H9 (cell line): ENCODE measurements around the gene SLCO3A1. TPM values are rescaled to one million over a fixed set of nuclear protein-coding genes. Genes with fewer than 3 reads are reported as not detected.

ENCODE experiments used
- DNase-seq: peaks from one replicate; pipeline ENCODE4 v3.0.0-alpha.2; 2017
- H2AFZ ChIP-seq: one replicate; pipeline ENCODE4 v1.6.1; 2013; ENCODE audit warnings: mild to moderate bottlenecking, low read length, control low read depth, moderate library complexity
- H2AK5ac ChIP-seq: 2 replicates; pipeline ENCODE4 v1.6.1; 2013; ENCODE audit warnings: low read length, control low read depth, mixed read lengths; ENCODE audit not compliant: insufficient read length
- H2BK120ac ChIP-seq: one replicate; pipeline ENCODE4 v1.6.1; 2013; ENCODE audit warnings: low read depth, mild to moderate bottlenecking, low read length, control low read depth, inconsistent platforms; ENCODE audit not compliant: poor library complexity, severe bottlenecking
- H2BK12ac ChIP-seq: 2 replicates; pipeline ENCODE4 v1.6.1; 2013; ENCODE audit warnings: low read length, control low read depth, mixed read lengths, low read depth; ENCODE audit not compliant: insufficient read length
- H2BK15ac ChIP-seq: 2 replicates; pipeline ENCODE4 v1.6.1; 2013; ENCODE audit warnings: low read depth, low read length, control low read depth
- H2BK20ac ChIP-seq: one replicate; pipeline ENCODE4 v1.6.1; 2013; ENCODE audit warnings: low read depth, mild to moderate bottlenecking, low read length, control low read depth, inconsistent platforms; ENCODE audit not compliant: poor library complexity, severe bottlenecking
- H2BK5ac ChIP-seq: 2 replicates; pipeline ENCODE4 v1.6.1; 2013; ENCODE audit warnings: low read length, control low read depth, mixed read lengths; ENCODE audit not compliant: insufficient read length
- H3K14ac ChIP-seq: 2 replicates; pipeline ENCODE4 v1.6.1; 2013; ENCODE audit warnings: low read length, control low read depth; ENCODE audit not compliant: insufficient read depth
- H3K18ac ChIP-seq: 2 replicates; pipeline ENCODE4 v1.6.1; 2013; ENCODE audit warnings: low read depth, mild to moderate bottlenecking, mixed read lengths, low read length, control low read depth; ENCODE audit not compliant: insufficient read length
- H3K23ac ChIP-seq: 2 replicates; pipeline ENCODE4 v1.6.1; 2013; ENCODE audit warnings: low read length, control low read depth, mixed read lengths, low read depth; ENCODE audit not compliant: insufficient read length
- H3K23me2 ChIP-seq: 2 replicates; pipeline ENCODE4 v1.6.1; 2013; ENCODE audit warnings: low read depth, mild to moderate bottlenecking, mixed read lengths, low read length, control low read depth; ENCODE audit not compliant: insufficient read length, poor library complexity, severe bottlenecking
- H3K27ac ChIP-seq: 2 replicates; pipeline ENCODE4 v1.5.1; 2013; ENCODE audit warnings: low read length, control low read depth, mixed read lengths, low read depth; ENCODE audit not compliant: insufficient read length
- H3K27me3 ChIP-seq: 2 replicates; pipeline ENCODE4 v1.6.1; 2013; ENCODE audit warnings: low read length, control low read depth, inconsistent platforms; ENCODE audit not compliant: insufficient read depth
- H3K4ac ChIP-seq: 2 replicates; pipeline ENCODE4 v1.6.1; 2013; ENCODE audit warnings: low read depth, mild to moderate bottlenecking, control low read depth, inconsistent platforms, low read length, moderate library complexity
- H3K4me1 ChIP-seq: 2 replicates; pipeline ENCODE4 v1.6.1; 2013; ENCODE audit warnings: low read length, control low read depth, inconsistent platforms; ENCODE audit not compliant: insufficient read depth
- H3K4me2 ChIP-seq: 2 replicates; pipeline ENCODE4 v1.6.1; 2013; ENCODE audit warnings: low read length, control low read depth, mixed read lengths; ENCODE audit not compliant: insufficient read length, insufficient read depth
- H3K56ac ChIP-seq: 2 replicates; pipeline ENCODE4 v1.6.1; 2013; ENCODE audit warnings: low read depth, mild to moderate bottlenecking, mixed read lengths, low read length, control low read depth; ENCODE audit not compliant: insufficient read length
- H3K79me1 ChIP-seq: 2 replicates; pipeline ENCODE4 v1.6.1; 2013; ENCODE audit warnings: low read depth, mild to moderate bottlenecking, moderate library complexity, low read length, control low read depth, inconsistent platforms; ENCODE audit not compliant: insufficient read depth, poor library complexity, severe bottlenecking
- H3K79me2 ChIP-seq: 2 replicates; pipeline ENCODE4 v1.6.1; 2013; ENCODE audit warnings: low read length, control low read depth, inconsistent platforms; ENCODE audit not compliant: insufficient read depth
- H3K9ac ChIP-seq: 2 replicates; pipeline ENCODE4 v1.6.1; 2013; ENCODE audit warnings: low read length, control low read depth, mixed read lengths; ENCODE audit not compliant: insufficient read length; ENCODE audit errors: extremely low read depth
- H3K9me3 ChIP-seq: one replicate; pipeline ENCODE4 v1.6.1; 2013; ENCODE audit warnings: low read depth, low read length, inconsistent platforms; ENCODE audit not compliant: control insufficient read depth
- H3T11ph ChIP-seq: one replicate; pipeline ENCODE4 v1.6.1; 2013; ENCODE audit warnings: mild to moderate bottlenecking, low read length, control low read depth, inconsistent platforms
- H4K20me1 ChIP-seq: one replicate; pipeline ENCODE4 v1.6.1; 2013; ENCODE audit not compliant: control insufficient read depth, insufficient read length, insufficient read depth
- H4K5ac ChIP-seq: 2 replicates; pipeline ENCODE4 v1.6.1; 2013; ENCODE audit warnings: low read depth, mild to moderate bottlenecking, mixed read lengths, low read length, control low read depth; ENCODE audit not compliant: insufficient read length
- H4K8ac ChIP-seq: replicated peaks from 2 replicates; pipeline ENCODE4 v1.6.1; 2013; ENCODE audit warnings: low read length, control low read depth, mixed read lengths, low read depth; ENCODE audit not compliant: insufficient read length
- H4K91ac ChIP-seq: 2 replicates; pipeline ENCODE4 v1.6.1; 2013; ENCODE audit warnings: low read depth, mild to moderate bottlenecking, moderate library complexity, mixed read lengths, low read length, control low read depth; ENCODE audit not compliant: insufficient read length
- H3K27ac Mint-ChIP-seq, 3 experiments: 2 replicates in 2 of 3; 3 replicates in 1 of 3; pipeline ENCODE4 v1.8.0; 2020 to 2021; ENCODE audit warnings: mixed read lengths in 3 of 3, mild to moderate bottlenecking in 1 of 3, moderate library complexity in 1 of 3
- H3K27me3 Mint-ChIP-seq: 2 replicates; pipeline ENCODE4 v1.8.0; 2021; ENCODE audit warnings: low read depth, mild to moderate bottlenecking, moderate library complexity, mixed read lengths
- H3K36me3 Mint-ChIP-seq, 3 experiments: 2 replicates in 2 of 3; 3 replicates in 1 of 3; pipeline ENCODE4 v1.8.0; 2020 to 2021; ENCODE audit warnings: low read depth in 3 of 3, mixed read lengths in 3 of 3; ENCODE audit not compliant: insufficient read depth in 1 of 3
- H3K4me1 Mint-ChIP-seq, 2 experiments: 2 replicates each; pipeline ENCODE4 v1.8.0; 2020; ENCODE audit warnings: mixed read lengths in 2 of 2
- H3K4me3 Mint-ChIP-seq, 2 experiments: 2 replicates in 1 of 2; 3 replicates in 1 of 2; pipeline ENCODE4 v1.8.0; 2020 to 2021; ENCODE audit warnings: mild to moderate bottlenecking in 2 of 2, mixed read lengths in 2 of 2, moderate library complexity in 1 of 2
- H3K9me3 Mint-ChIP-seq, 2 experiments: 2 replicates in 1 of 2; 3 replicates in 1 of 2; pipeline ENCODE4 v1.8.0; 2020; ENCODE audit warnings: mild to moderate bottlenecking in 2 of 2, mixed read lengths in 2 of 2, moderate library complexity in 1 of 2
- WGBS: extraction: QIAGEN DNeasy Blood & Tissue Kit; methylation state at CpG from one replicate; pipeline ENCODE4 v1.1.7; 2013; ENCODE audit warnings: missing lambda C conversion rate, low lambda C conversion rate, mixed read lengths; ENCODE audit not compliant: insufficient read length; ENCODE audit errors: extremely low coverage; 5-methylcytosine and 5-hydroxymethylcytosine counted together
- total RNA-seq: library from RNA; stranded (reverse); gene quantifications from 2 replicates; pipeline ENCODE4 v1.2.1, GENCODE V29; 2021
- TF ChIP-seq, protein P1 (sequence below): fragments of 200-600 bp; sonication (generic); conservative IDR thresholded peaks from 3 replicates; pipeline ENCODE4 v1.8.0; 2021; ENCODE audit warnings: antibody characterized with exemption, mild to moderate bottlenecking

SLCO3A1 gene
- total RNA-seq, 1 experiment from 2014 or later: 9.4 TPM

DNA sequence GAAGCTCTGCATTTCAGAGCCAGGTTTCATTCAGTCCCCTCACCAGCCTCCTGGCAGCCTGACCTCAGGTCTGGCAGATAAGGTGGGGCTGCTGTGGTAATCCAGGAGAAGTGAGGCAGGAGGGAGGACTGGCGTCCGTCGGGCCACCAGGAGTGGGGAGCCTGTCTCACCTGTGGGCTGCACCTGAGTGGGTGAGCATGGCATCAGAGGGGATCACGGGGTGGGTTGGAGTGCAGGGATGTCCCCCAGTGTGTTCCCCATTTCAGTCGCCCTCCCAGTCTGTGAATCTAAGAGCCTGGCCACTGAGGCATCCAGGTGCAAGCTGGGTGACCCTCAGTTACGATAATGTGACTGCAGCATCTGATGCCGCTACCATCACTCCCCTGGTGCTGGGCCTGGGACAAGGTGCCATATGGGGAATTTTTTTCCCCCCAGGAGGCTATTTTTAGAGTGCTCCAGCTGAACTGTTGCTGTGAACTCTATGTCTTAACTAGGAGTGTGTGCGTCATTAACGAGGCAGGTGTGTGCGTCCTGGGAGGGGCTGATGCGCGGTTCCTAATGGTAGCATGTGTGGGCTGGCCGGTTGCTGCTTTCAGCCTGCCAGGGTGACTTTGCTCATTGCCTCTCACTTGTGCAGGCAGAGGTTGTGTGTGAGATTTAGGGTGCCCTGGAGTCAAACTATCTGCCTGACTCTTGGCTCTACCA lies 165.2 kb downstream of the SLCO3A1 start:
- no peak overlapping the region for H3K27ac ChIP-seq
- Mint-ChIP-seq H3K9me3 (no peaks in the 10 kb centered on the region), H3K36me3 (no peaks in the 10 kb centered on the region; a peak in 2 of 7 replicates), H3K27me3 (peaks cover 2% of the 10 kb centered on the region), H3K4me3 (no peak overlapping the region), H3K27ac (peak overlapping the region in 2 of 3 experiments; percentile 42 to 88; a peak in 1 of 7 replicates), H3K4me1 (peaks cover 4 to 15% of the 10 kb centered on the region in 2 experiments)
- no CpG with 5 or more reads among the region's 13 CpGs for WGBS
- no peak overlapping the region for H4K8ac ChIP-seq
- H3K14ac ChIP-seq: no peak overlapping the region; the same call in 1 of the 2 replicates
- H3K9me3 ChIP-seq: no peaks in the 10 kb centered on the region
- no peak overlapping the region for H3K4ac ChIP-seq
- H2BK15ac ChIP-seq: no peak overlapping the region
- no peak overlapping the region for H2AK5ac ChIP-seq
- H2BK120ac ChIP-seq: no peak overlapping the region
- H3K4me1 ChIP-seq: no peaks in the 10 kb centered on the region
- H3K56ac ChIP-seq: no peak overlapping the region
- no peaks in the 10 kb centered on the region for H4K20me1 ChIP-seq
- H4K5ac ChIP-seq: no peak overlapping the region
- H3K4me2 ChIP-seq: no peak overlapping the region
- no peak overlapping the region for H4K91ac ChIP-seq
- H3K18ac ChIP-seq: no peak overlapping the region
- DNase-seq: no peak
- H3K79me1 ChIP-seq: no peaks in the 10 kb centered on the region
- TF ChIP-seq, protein P1, sequence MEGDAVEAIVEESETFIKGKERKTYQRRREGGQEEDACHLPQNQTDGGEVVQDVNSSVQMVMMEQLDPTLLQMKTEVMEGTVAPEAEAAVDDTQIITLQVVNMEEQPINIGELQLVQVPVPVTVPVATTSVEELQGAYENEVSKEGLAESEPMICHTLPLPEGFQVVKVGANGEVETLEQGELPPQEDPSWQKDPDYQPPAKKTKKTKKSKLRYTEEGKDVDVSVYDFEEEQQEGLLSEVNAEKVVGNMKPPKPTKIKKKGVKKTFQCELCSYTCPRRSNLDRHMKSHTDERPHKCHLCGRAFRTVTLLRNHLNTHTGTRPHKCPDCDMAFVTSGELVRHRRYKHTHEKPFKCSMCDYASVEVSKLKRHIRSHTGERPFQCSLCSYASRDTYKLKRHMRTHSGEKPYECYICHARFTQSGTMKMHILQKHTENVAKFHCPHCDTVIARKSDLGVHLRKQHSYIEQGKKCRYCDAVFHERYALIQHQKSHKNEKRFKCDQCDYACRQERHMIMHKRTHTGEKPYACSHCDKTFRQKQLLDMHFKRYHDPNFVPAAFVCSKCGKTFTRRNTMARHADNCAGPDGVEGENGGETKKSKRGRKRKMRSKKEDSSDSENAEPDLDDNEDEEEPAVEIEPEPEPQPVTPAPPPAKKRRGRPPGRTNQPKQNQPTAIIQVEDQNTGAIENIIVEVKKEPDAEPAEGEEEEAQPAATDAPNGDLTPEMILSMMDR: no peak
- H3K23ac ChIP-seq: no peak overlapping the region
- H2BK12ac ChIP-seq: no peak overlapping the region
- no peak overlapping the region for H2BK5ac ChIP-seq
- no peak overlapping the region for H2BK20ac ChIP-seq
- no peaks in the 10 kb centered on the region for H3K27me3 ChIP-seq
- H3K9ac ChIP-seq: no peak overlapping the region
- no peaks in the 10 kb centered on the region for H3K79me2 ChIP-seq
- H3T11ph ChIP-seq: no peak overlapping the region
- H2AFZ ChIP-seq: no peak overlapping the region
- H3K23me2 ChIP-seq: no peaks in the 10 kb centered on the region
